ENCODE results near the gene HMGN5.

DNA sequence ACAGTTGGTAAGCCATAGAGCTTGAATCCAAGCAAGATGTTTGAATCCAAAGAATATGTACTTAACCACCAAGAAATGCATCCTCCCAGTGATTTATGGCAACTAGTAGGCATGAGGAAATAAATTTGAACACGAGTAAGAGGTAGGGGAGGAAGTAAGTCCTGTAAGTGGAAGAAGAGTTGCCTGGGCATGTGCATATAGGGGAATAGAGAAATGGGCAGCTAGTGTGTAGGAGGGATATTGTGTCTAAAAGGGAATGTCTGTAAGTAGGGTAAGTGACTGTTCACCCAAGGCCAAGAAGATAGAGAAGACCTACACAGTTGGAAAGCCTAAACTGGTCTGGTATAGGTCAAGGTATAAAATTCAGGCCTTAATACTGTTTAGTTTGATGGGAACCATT, 4.8 kb upstream of the HMGN5 start:
- no peak for TF ChIP-seq POLR2A (IDR thresholded peaks at IDR 0.05)
- TF ChIP-seq, protein P1, sequence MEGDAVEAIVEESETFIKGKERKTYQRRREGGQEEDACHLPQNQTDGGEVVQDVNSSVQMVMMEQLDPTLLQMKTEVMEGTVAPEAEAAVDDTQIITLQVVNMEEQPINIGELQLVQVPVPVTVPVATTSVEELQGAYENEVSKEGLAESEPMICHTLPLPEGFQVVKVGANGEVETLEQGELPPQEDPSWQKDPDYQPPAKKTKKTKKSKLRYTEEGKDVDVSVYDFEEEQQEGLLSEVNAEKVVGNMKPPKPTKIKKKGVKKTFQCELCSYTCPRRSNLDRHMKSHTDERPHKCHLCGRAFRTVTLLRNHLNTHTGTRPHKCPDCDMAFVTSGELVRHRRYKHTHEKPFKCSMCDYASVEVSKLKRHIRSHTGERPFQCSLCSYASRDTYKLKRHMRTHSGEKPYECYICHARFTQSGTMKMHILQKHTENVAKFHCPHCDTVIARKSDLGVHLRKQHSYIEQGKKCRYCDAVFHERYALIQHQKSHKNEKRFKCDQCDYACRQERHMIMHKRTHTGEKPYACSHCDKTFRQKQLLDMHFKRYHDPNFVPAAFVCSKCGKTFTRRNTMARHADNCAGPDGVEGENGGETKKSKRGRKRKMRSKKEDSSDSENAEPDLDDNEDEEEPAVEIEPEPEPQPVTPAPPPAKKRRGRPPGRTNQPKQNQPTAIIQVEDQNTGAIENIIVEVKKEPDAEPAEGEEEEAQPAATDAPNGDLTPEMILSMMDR (IDR thresholded peaks at IDR 0.05), result no peak
- no peak for TF ChIP-seq POLR2AphosphoS5 (IDR thresholded peaks at IDR 0.05)
- TF ChIP-seq EP300 (IDR thresholded peaks at IDR 0.05), result no peak
